ENCODE results near the gene DOCK10.

Gene DOCK10

GRCh38 chr2:224970311-224970710 is 72.0 kb downstream of the DOCK10 start:
- TF ChIP-seq CTCF (conservative IDR thresholded peaks at IDR 0.05; ENCODE audit: low read length) = no peak
- DNase-seq (ENCODE audit: low read depth) = no peak
- no peak overlapping the region for H3K4me3 ChIP-seq (ENCODE audit: low read length)

GRCh38 chr2:224969633-224970260 is 72.5 kb downstream of the DOCK10 start:
- TF ChIP-seq CTCF (conservative IDR thresholded peaks at IDR 0.05; ENCODE audit: low read length) = no peak
- no peak overlapping the region for H3K4me3 ChIP-seq (ENCODE audit: low read length)
- no peak for DNase-seq (ENCODE audit: low read depth)

DNA sequence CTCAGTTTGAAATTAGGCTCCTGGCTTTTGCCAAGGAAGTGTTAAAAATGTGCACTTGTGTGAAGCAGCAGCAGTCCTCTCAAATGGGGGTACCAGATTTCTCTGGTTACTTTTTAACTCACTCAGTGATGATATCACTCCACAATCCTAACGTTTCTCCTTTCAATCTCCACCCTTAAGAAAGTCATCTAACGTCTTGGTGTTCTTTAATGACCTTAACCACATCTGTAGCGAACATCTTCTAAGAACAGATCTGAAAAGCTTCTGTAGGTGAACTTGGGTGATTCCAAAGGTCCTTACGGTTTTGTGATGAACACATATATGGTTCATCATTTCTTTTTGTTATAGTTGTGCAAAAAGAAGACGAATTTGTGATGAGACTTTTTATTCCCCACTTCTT is 73.2 kb downstream of the DOCK10 start:
- H3K4me3 ChIP-seq (ENCODE audit: low read length) = no peak overlapping the region
- TF ChIP-seq CTCF (conservative IDR thresholded peaks at IDR 0.05; ENCODE audit: low read length) = no peak
- no peak for DNase-seq (ENCODE audit: low read depth)

- DNase-seq (ENCODE audit: low read depth) = peak; percentile 23
- TF ChIP-seq CTCF (conservative IDR thresholded peaks at IDR 0.05; ENCODE audit: low read length) = no peak
- H3K4me3 ChIP-seq (ENCODE audit: low read length) = no peak overlapping the region
These were observed 74.2 kb downstream of the DOCK10 start for GRCh38 chr2:224968051-224968450.

GRCh38 chr2:224966613-224967012 is 75.7 kb downstream of the DOCK10 start:
- no peak for DNase-seq (ENCODE audit: low read depth)
- no peak for TF ChIP-seq CTCF (conservative IDR thresholded peaks at IDR 0.05; ENCODE audit: low read length)

GRCh38 chr2:224959556-224959955 is 82.7 kb downstream of the DOCK10 start:
- TF ChIP-seq CTCF (conservative IDR thresholded peaks at IDR 0.05; ENCODE audit: low read length) = no peak

More at GRCh38 chr2:224966613-224967012, 75.7 kb downstream of the DOCK10 start:
- H3K4me3 ChIP-seq (ENCODE audit: low read length) = no peak overlapping the region

GRCh38 chr2:224958873-224959272 is 83.4 kb downstream of the DOCK10 start:
- TF ChIP-seq CTCF (conservative IDR thresholded peaks at IDR 0.05; ENCODE audit: low read length) = no peak
- peak; percentile 31 for DNase-seq (ENCODE audit: low read depth)
- H3K4me3 ChIP-seq (ENCODE audit: low read length) = peak overlapping the region; percentile 25

More at GRCh38 chr2:224959556-224959955, 82.7 kb downstream of the DOCK10 start:
- no peak overlapping the region for H3K4me3 ChIP-seq (ENCODE audit: low read length)
- DNase-seq (ENCODE audit: low read depth) = peak; percentile 16
